Duodenal mucosa (tissue), 2 donors: ENCODE data around the gene RTN1.

Experiments
- H3K27ac ChIP-seq: one replicate; pipeline ENCODE4 v1.7.0; 2013; ENCODE audit warnings: low read depth, low read length
- H3K27me3 ChIP-seq, 2 donors: one replicate each; pipeline ENCODE4 v1.7.0; 2013; ENCODE audit warnings: low read length in 2 of 2, control low read depth in 1 of 2; ENCODE audit not compliant: insufficient read depth in 2 of 2, control insufficient read depth in 1 of 2
- H3K36me3 ChIP-seq, 2 donors: one replicate each; pipeline ENCODE4 v1.7.0; 2013; ENCODE audit warnings: low read length in 2 of 2, control low read depth in 1 of 2; ENCODE audit not compliant: insufficient read depth in 2 of 2, control insufficient read depth in 1 of 2
- H3K4me1 ChIP-seq, 2 donors: one replicate each; pipeline ENCODE4 v1.7.0; 2013; ENCODE audit warnings: low read length in 2 of 2, control low read depth in 1 of 2; ENCODE audit not compliant: insufficient read depth in 2 of 2, control insufficient read depth in 1 of 2
- H3K4me3 ChIP-seq, 2 donors: one replicate each; pipeline ENCODE4 v1.7.0; 2013; ENCODE audit warnings: low read length in 2 of 2, low read depth in 1 of 2
- H3K9ac ChIP-seq, 2 donors: one replicate each; pipeline ENCODE4 v1.7.0; 2013; ENCODE audit warnings: low read length in 2 of 2, low read depth in 1 of 2
- H3K9me3 ChIP-seq, 2 donors: one replicate each; pipeline ENCODE4 v1.7.0; 2013; ENCODE audit warnings: low read length in 2 of 2, control low read depth in 1 of 2; ENCODE audit not compliant: control insufficient read depth in 1 of 2

The RTN1 gene

GRCh38 chr14:59711080-59711479, 159.5 kb downstream of the RTN1 start:
- Histone ChIP-seq H3K9me3 (no peaks in the 10 kb centered on the region), H3K4me1 (no peaks in the 10 kb centered on the region), H3K36me3 (no peaks in the 10 kb centered on the region), H3K27ac (no peak overlapping the region), H3K4me3 (no peak overlapping the region), H3K9ac (no peak overlapping the region), H3K27me3 (no peaks in the 10 kb centered on the region)

GRCh38 chr14:59707778-59708561, 162.6 kb downstream of the RTN1 start:
- Histone ChIP-seq H3K27ac (no peak overlapping the region), H3K36me3 (no peaks in the 10 kb centered on the region), H3K27me3 (no peaks in the 10 kb centered on the region), H3K4me1 (no peaks in the 10 kb centered on the region), H3K4me3 (no peak overlapping the region), H3K9ac (no peak overlapping the region), H3K9me3 (no peaks in the 10 kb centered on the region)

- Histone ChIP-seq H3K9ac (no peak overlapping the region), H3K36me3 (no peaks in the 10 kb centered on the region), H3K4me1 (no peaks in the 10 kb centered on the region), H3K9me3 (peaks cover 0 to 4% of the 10 kb centered on the region in 2 donors), H3K27me3 (no peaks in the 10 kb centered on the region), H3K27ac (no peak overlapping the region), H3K4me3 (no peak overlapping the region)
These were observed 164.7 kb downstream of the RTN1 start for GRCh38 chr14:59705866-59706265.

- Histone ChIP-seq H3K4me1 (no peaks in the 10 kb centered on the region), H3K27ac (no peak overlapping the region), H3K4me3 (no peak overlapping the region), H3K36me3 (no peaks in the 10 kb centered on the region), H3K9me3 (peaks cover 0 to 4% of the 10 kb centered on the region in 2 donors), H3K27me3 (no peaks in the 10 kb centered on the region), H3K9ac (no peak overlapping the region)
These were observed 165.3 kb downstream of the RTN1 start for GRCh38 chr14:59705245-59705644.

GRCh38 chr14:59704054-59704645, 166.4 kb downstream of the RTN1 start:
- Histone ChIP-seq H3K27me3 (no peaks in the 10 kb centered on the region), H3K4me1 (no peaks in the 10 kb centered on the region), H3K9ac (no peak overlapping the region), H3K27ac (no peak overlapping the region), H3K36me3 (no peaks in the 10 kb centered on the region), H3K4me3 (no peak overlapping the region), H3K9me3 (peaks cover 0 to 4% of the 10 kb centered on the region in 2 donors)

GRCh38 chr14:59699442-59699841, 171.1 kb downstream of the RTN1 start:
- no peak overlapping the region for H3K27ac ChIP-seq
- H3K36me3 ChIP-seq: no peaks in the 10 kb centered on the region
- no peaks in the 10 kb centered on the region for H3K4me1 ChIP-seq
- H3K9ac ChIP-seq: no peak overlapping the region
- H3K9me3 ChIP-seq: peaks cover 0 to 4% of the 10 kb centered on the region in 2 donors
- H3K27me3 ChIP-seq: no peaks in the 10 kb centered on the region
- H3K4me3 ChIP-seq: no peak overlapping the region

- H3K9me3 ChIP-seq: peaks cover 0 to 4% of the 10 kb centered on the region in 2 donors
- no peak overlapping the region for H3K4me3 ChIP-seq
- no peak overlapping the region for H3K27ac ChIP-seq
- no peak overlapping the region for H3K9ac ChIP-seq
- no peaks in the 10 kb centered on the region for H3K36me3 ChIP-seq
- H3K27me3 ChIP-seq: no peaks in the 10 kb centered on the region
- H3K4me1 ChIP-seq: no peaks in the 10 kb centered on the region
These were observed 171.8 kb downstream of the RTN1 start for GRCh38 chr14:59698793-59699192.

GRCh38 chr14:59695198-59695597, 175.4 kb downstream of the RTN1 start:
- no peak overlapping the region for H3K4me3 ChIP-seq
- H3K4me1 ChIP-seq: no peaks in the 10 kb centered on the region
- no peak overlapping the region for H3K27ac ChIP-seq
- H3K36me3 ChIP-seq: no peaks in the 10 kb centered on the region
- no peaks in the 10 kb centered on the region for H3K9me3 ChIP-seq
- no peak overlapping the region for H3K9ac ChIP-seq
- no peaks in the 10 kb centered on the region for H3K27me3 ChIP-seq

GRCh38 chr14:59691266-59691665, 179.3 kb downstream of the RTN1 start:
- no peaks in the 10 kb centered on the region for H3K4me1 ChIP-seq
- no peak overlapping the region for H3K27ac ChIP-seq
- H3K27me3 ChIP-seq: no peaks in the 10 kb centered on the region
- no peaks in the 10 kb centered on the region for H3K36me3 ChIP-seq
- H3K9me3 ChIP-seq: no peaks in the 10 kb centered on the region
- H3K9ac ChIP-seq: no peak overlapping the region
- H3K4me3 ChIP-seq: no peak overlapping the region

GRCh38 chr14:59690426-59690825, 180.2 kb downstream of the RTN1 start:
- H3K4me1 ChIP-seq: no peaks in the 10 kb centered on the region
- no peak overlapping the region for H3K9ac ChIP-seq
- no peaks in the 10 kb centered on the region for H3K9me3 ChIP-seq
- no peaks in the 10 kb centered on the region for H3K36me3 ChIP-seq
- H3K27me3 ChIP-seq: no peaks in the 10 kb centered on the region
- no peak overlapping the region for H3K4me3 ChIP-seq
- no peak overlapping the region for H3K27ac ChIP-seq
